Cardiac fibroblast (primary cell): Measurements from ENCODE around the gene ITGB2.

Experiments
- DNase-seq, 2 donors: peaks; one replicate each; pipeline versions ENCODE4 v3.0.0 to v3.0.0-alpha.2; 2010; ENCODE audit warnings: low read depth in 2 of 2
- H3K4me3 ChIP-seq, 2 donors: replicated peaks in 1 of 2; 1 replicate in 1 of 2; 2 replicates in 1 of 2; pipeline ENCODE4 v1.5.1; 2011; ENCODE audit warnings: low read depth in 2 of 2, low read length in 2 of 2, mild to moderate bottlenecking in 2 of 2, moderate library complexity in 1 of 2
- CTCF ChIP-seq: IDR thresholded peaks from one replicate; pipeline ENCODE4 v1.5.1; 2011; ENCODE audit warnings: low read depth, mild to moderate bottlenecking, low read length, inconsistent platforms

ITGB2 gene

GRCh38 chr21:44890338-44890931 is 30.3 kb downstream of the ITGB2 start:
- no peak for TF ChIP-seq CTCF
- DNase-seq: no peak
- H3K4me3 ChIP-seq: no peak overlapping the region

- TF ChIP-seq CTCF: no peak
- H3K4me3 ChIP-seq: no peak overlapping the region
- no peak for DNase-seq
These were observed 30.9 kb downstream of the ITGB2 start for GRCh38 chr21:44889625-44890337.

- no peak for DNase-seq
- no peak overlapping the region for H3K4me3 ChIP-seq
- TF ChIP-seq CTCF: no peak
These were observed 31.8 kb downstream of the ITGB2 start for GRCh38 chr21:44888581-44889550.

- TF ChIP-seq CTCF: no peak
- DNase-seq: no peak
- no peak overlapping the region for H3K4me3 ChIP-seq
These were observed 32.7 kb downstream of the ITGB2 start for GRCh38 chr21:44887807-44888580.

- DNase-seq: no peak
- TF ChIP-seq CTCF: no peak
- H3K4me3 ChIP-seq: no peak overlapping the region
These were observed 33.4 kb downstream of the ITGB2 start for GRCh38 chr21:44887126-44887806.
